SU-DHL-6 (cell line): ENCODE results near the gene FITM1.

Experiments used
- H2AFZ ChIP-seq: fragments of 200-600 bp; sonication (generic); 2 replicates; pipeline ENCODE4 v1.6.1; 2014; ENCODE audit warnings: low read depth, mild to moderate bottlenecking, moderate library complexity, mixed read lengths, antibody characterized with exemption, low read length; ENCODE audit not compliant: severe bottlenecking
- H3F3A ChIP-seq: fragments of 200-600 bp; shearing (Covaris generic); 2 replicates; pipeline ENCODE4 v1.6.0; 2016; ENCODE audit warnings: antibody characterized with exemption, mild to moderate bottlenecking; ENCODE audit not compliant: insufficient read depth
- H3K27ac ChIP-seq: fragments of 200-600 bp; sonication (generic); 2 replicates; pipeline ENCODE4 v1.5.1; 2016; ENCODE audit warnings: low read depth, mild to moderate bottlenecking, low read length, moderate library complexity, mixed read lengths
- H3K27me3 ChIP-seq: fragments of 200-600 bp; sonication (generic), shearing (Covaris generic); 2 replicates; pipeline ENCODE4 v1.6.0; 2014; ENCODE audit warnings: mild to moderate bottlenecking, low read length
- H3K36me3 ChIP-seq: fragments of 200-600 bp; sonication (generic); 2 replicates; pipeline ENCODE4 v1.6.1; 2014; ENCODE audit warnings: mild to moderate bottlenecking, low read length, mixed read lengths
- H3K4me2 ChIP-seq: fragments of 300-600, 200-600 bp; shearing (Covaris generic), sonication (generic); 2 replicates; pipeline ENCODE4 v1.6.0; 2014; ENCODE audit warnings: low read length, low read depth, mild to moderate bottlenecking; ENCODE audit not compliant: poor library complexity, severe bottlenecking
- H3K4me3 ChIP-seq: fragments of 200-600 bp; sonication (generic); 2 replicates; pipeline ENCODE4 v1.5.1; 2014; ENCODE audit warnings: antibody characterized with exemption, low read length, mild to moderate bottlenecking, mixed read lengths; ENCODE audit not compliant: insufficient read depth, poor library complexity, severe bottlenecking
- H3K79me2 ChIP-seq: fragments of 200-600 bp; sonication (generic); 2 replicates; pipeline ENCODE4 v1.6.1; 2014; ENCODE audit warnings: mild to moderate bottlenecking, low read length, moderate library complexity; ENCODE audit not compliant: insufficient read depth
- H3K9ac ChIP-seq: fragments of 200-600 bp; sonication (generic); 2 replicates; pipeline ENCODE4 v1.7.0; 2014; ENCODE audit warnings: mild to moderate bottlenecking, low read length
- H3K9me2 ChIP-seq: fragments of 200-600 bp; sonication (generic); replicated peaks from 2 replicates; pipeline ENCODE4 v1.6.1; 2014; ENCODE audit warnings: low read length; ENCODE audit not compliant: insufficient read depth
- H3K9me3 ChIP-seq: fragments of 200-600 bp; sonication (generic); 2 replicates; pipeline ENCODE4 v1.6.1; 2014; ENCODE audit warnings: low read length, mixed read lengths; ENCODE audit not compliant: insufficient read depth
- H4K20me1 ChIP-seq: fragments of 200-600 bp; sonication (generic); 2 replicates; pipeline ENCODE4 v1.6.1; 2014; ENCODE audit warnings: low read depth, mild to moderate bottlenecking, antibody characterized with exemption, low read length, moderate library complexity, mixed read lengths
- CTCF ChIP-seq: fragments of 200-600 bp; sonication (generic); IDR thresholded peaks from one replicate; pipeline ENCODE4 v1.5.1; 2017; ENCODE audit warnings: antibody characterized with exemption, mild to moderate bottlenecking, low read length, moderate library complexity; ENCODE audit not compliant: insufficient read depth, poor library complexity, severe bottlenecking
- EZH2phosphoT487 ChIP-seq: fragments of 200-600 bp; sonication (generic), shearing (Covaris generic); conservative IDR thresholded peaks from 2 replicates; pipeline ENCODE4 v1.6.1; 2018; ENCODE audit warnings: mild to moderate bottlenecking, antibody characterized with exemption, low read length, moderate library complexity, mixed read lengths

The FITM1 gene

GRCh38 chr14:24171422-24172260 lies 41.2 kb downstream of the FITM1 start, which contains the start of gene REC8:
REC8 (plus strand) TSS chr14:24172080; CDS start chr14:24172553, 473 bp downstream.
- Histone ChIP-seq H4K20me1 (no peaks in the 10 kb centered on the region), H3F3A (no peaks in the 10 kb centered on the region), H2AFZ (no peak within 1 kb of the TSS), H3K27ac (no peak within 1 kb of the TSS), H3K9me2 (no peaks in the 10 kb centered on the region), H3K4me2 (no peak within 1 kb of the TSS), H3K4me3 (no peak within 1 kb of the TSS), H3K9ac (no peak within 1 kb of the TSS), H3K79me2 (no peaks in the 10 kb centered on the region), H3K9me3 (no peaks in the 10 kb centered on the region), H3K36me3 (no peaks in the 10 kb centered on the region), H3K27me3 (no peaks in the 10 kb centered on the region)
- TF ChIP-seq EZH2phosphoT487 (no peak), CTCF (no peak)

- Histone ChIP-seq H3K27ac (no peak overlapping the region), H3F3A (no peaks in the 10 kb centered on the region), H2AFZ (no peak overlapping the region), H4K20me1 (no peaks in the 10 kb centered on the region), H3K9ac (no peak overlapping the region), H3K27me3 (no peaks in the 10 kb centered on the region), H3K9me2 (no peaks in the 10 kb centered on the region), H3K4me3 (no peak overlapping the region), H3K36me3 (no peaks in the 10 kb centered on the region), H3K9me3 (no peaks in the 10 kb centered on the region), H3K79me2 (no peaks in the 10 kb centered on the region), H3K4me2 (no peak overlapping the region)
- TF ChIP-seq CTCF = no peak
- no peak for TF ChIP-seq EZH2phosphoT487
Measured at GRCh38 chr14:24172261-24172860, 41.9 kb downstream of the FITM1 start.

- no peaks in the 10 kb centered on the region for H4K20me1 ChIP-seq
- H3K9ac ChIP-seq = no peak overlapping the region
- no peak overlapping the region for H3K27ac ChIP-seq
- no peaks in the 10 kb centered on the region for H3K27me3 ChIP-seq
- TF ChIP-seq EZH2phosphoT487 (no peak), CTCF (no peak)
- no peak overlapping the region for H3K4me2 ChIP-seq
- H3F3A ChIP-seq = no peaks in the 10 kb centered on the region
- H3K36me3 ChIP-seq = no peaks in the 10 kb centered on the region
- no peak overlapping the region for H3K4me3 ChIP-seq
- H3K9me2 ChIP-seq = no peaks in the 10 kb centered on the region
- no peak overlapping the region for H2AFZ ChIP-seq
- no peaks in the 10 kb centered on the region for H3K9me3 ChIP-seq
- no peaks in the 10 kb centered on the region for H3K79me2 ChIP-seq
Measured at GRCh38 chr14:24172871-24173281, 42.4 kb downstream of the FITM1 start.
